ENCODE results near the gene ADD3.

DNA sequence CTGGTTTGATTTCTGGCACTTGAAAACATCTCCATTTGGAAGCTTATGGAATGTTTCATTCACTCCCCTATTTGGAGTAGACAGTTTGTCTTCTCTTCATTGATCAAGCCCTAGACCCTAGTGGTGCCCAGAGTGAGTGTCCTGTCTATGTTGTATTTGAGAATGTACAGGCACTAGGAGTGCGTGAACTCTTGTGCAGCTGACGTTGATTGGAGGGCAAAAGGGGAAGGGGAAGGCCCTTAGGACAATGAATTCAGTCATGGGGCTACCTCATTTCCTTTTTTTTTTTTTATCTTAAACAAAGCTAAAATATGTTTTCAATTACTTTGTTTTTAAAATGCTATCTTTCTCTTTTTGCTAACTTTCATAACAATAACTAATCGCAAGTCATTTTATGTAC is 66.5 kb downstream of the ADD3 start:
- TF ChIP-seq, protein P1, sequence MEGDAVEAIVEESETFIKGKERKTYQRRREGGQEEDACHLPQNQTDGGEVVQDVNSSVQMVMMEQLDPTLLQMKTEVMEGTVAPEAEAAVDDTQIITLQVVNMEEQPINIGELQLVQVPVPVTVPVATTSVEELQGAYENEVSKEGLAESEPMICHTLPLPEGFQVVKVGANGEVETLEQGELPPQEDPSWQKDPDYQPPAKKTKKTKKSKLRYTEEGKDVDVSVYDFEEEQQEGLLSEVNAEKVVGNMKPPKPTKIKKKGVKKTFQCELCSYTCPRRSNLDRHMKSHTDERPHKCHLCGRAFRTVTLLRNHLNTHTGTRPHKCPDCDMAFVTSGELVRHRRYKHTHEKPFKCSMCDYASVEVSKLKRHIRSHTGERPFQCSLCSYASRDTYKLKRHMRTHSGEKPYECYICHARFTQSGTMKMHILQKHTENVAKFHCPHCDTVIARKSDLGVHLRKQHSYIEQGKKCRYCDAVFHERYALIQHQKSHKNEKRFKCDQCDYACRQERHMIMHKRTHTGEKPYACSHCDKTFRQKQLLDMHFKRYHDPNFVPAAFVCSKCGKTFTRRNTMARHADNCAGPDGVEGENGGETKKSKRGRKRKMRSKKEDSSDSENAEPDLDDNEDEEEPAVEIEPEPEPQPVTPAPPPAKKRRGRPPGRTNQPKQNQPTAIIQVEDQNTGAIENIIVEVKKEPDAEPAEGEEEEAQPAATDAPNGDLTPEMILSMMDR (IDR thresholded peaks at IDR 0.05) = no peak
- TF ChIP-seq POLR2A (IDR thresholded peaks at IDR 0.05) = no peak

All from right lobe of liver (tissue), 4 donors.